ENCODE measurements around the gene CLCNKB.
A peak's percentile ranks its signal among the peaks of the same experiment; 100 is the strongest.
"Not testable (repeated sequence)": the region's sequence is repeated elsewhere in the genome, so short reads cannot be mapped to it uniquely, and the experiment has no call there.

The CLCNKB gene

DNA sequence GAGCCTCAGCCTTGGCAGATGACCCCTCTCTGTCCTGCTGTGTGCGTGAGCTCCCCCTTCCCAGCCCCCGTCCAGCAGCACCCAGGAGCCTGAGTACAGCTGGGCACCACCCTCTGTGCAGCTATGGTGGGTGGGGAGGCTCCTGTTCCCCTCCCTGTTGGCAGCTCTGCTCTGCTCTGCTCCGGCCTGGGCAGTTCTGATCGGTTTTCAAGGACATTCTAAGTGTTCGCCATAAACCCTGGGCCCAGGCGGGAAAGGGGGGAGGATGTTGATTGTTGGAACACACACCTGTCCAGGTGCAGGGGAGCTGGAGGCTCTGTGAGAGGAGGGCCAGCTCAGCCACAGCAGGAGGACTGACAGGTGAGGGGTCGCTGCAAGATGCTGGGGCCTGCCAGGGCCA lies at the start of gene CLCNKB:
Gene CLCNKB, plus strand, starts transcription at position 262 of the 400 bp plus-strand sequence. CDS start 711 bp downstream, outside the sequence.
- Histone ChIP-seq H3K27ac (no peak within 1 kb of the TSS), H3K4me3 (no peak within 1 kb of the TSS)

DNA sequence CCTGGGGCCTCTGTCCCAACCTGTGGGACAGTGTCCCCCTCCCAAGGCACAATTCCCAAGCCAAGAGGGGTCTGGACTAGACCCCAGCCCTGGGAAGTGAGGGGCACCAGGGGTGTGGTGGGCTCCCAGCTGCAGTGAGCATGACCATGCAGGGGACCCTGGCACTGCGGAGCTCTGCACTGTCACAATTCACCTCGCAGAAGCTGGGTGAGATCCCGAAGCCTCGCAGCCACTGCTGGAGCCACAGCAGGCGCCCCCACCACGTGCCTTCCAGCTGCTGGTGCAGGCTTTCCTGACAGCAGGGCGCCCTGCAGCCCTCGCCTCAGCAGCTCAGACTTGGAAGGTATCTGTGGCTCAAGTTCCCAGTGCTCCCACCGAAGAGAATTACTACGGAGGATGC lies 49.5 kb upstream of the CLCNKB start:
- Histone ChIP-seq H3K27ac (no peak overlapping the region), H3K4me3 (no peak overlapping the region)

DNA sequence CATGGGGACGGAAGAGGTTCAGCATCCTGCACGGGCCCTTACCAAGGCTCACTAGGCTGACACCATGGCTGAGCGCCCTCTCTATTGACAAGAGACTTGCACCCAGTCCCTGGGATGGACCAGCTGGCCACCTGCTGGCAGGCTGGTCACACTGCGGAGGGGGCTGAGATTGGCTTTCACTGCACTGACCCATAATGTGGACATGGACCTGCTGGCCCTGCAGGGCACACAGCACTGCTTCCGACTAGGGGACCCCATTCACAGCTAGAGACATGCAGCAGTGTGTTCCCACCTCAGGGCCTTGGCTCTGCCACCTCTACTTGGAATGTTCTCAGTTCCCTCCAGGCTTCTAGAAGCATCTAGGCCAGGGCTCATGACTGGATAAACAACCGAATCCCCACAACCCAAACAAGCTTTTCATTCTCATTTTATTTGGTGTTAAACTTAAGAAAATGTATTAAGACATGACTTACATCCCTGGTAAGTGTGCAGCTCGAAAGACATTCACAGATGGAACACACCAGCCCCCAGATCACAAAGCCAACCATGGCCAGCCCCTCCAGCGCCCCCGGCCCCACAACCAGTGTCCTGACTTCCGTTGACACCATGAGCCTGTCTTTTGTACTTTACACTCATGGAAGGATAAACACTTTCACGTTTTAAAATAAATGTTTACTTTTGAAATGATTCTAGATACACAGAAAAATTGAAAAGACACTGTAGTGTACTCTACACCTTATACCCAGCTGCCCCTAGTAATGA lies 48.8 kb upstream of the CLCNKB start:
- no peak overlapping the region for H3K4me3 ChIP-seq
- no peak overlapping the region for H3K27ac ChIP-seq

DNA sequence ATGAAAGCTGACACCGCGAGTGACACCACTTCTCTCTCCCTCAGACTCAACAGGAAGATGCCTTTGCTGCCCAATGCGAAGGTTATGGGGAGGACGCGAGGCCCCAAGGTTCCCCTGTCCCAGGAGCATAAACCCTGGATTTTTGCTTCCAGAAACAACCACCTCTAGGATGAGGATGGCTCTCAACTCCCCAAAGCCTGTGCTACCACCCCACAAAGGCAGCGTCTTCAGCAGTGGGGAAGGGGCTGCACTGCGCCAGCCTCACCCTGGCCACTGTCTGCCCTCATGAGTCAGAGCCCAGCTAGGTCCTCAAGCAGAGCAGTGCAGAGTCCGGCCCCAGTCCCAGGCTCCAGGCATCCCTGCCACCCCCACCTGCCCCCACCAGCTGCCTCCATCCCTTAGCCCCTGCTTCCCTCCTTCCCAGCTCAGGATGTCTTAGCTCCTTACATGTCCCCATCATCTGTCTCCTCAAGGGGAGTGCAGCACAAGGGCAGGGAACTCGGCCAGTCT lies 46.5 kb upstream of the CLCNKB start:
- Histone ChIP-seq H3K4me3 (no peak overlapping the region), H3K27ac (no peak overlapping the region)

DNA sequence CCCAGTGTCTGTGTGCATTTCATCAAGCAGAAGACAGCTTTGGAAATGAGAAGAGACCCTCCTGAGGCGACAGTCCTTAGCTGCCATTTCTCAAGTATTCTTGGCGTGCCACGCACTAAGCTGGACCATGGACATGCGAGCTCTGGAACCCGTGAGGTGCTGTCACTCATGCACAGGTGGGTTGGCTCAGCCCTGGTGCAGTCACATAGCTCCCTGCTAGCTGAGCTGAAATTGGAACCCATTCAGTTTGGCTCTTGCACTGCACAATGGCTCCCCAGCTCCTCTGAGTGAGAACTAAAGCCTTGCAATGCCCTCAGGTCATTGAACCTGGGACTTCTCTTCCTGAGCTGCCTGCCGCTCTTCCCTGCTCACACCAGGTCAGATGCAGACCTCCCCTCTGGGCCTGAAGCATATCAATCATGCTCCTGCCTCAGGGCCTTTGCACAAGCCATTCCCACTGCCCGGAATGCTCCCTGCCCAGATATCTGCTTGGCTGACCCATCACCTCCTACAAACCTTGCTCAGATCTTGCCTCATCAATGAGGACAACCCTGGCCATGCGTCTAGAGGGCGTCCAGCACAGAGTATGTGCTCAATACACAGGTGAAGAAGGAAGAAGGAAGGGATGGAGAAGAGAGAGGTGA lies 45.8 kb upstream of the CLCNKB start:
- Histone ChIP-seq H3K27ac (no peak overlapping the region), H3K4me3 (no peak overlapping the region)

DNA sequence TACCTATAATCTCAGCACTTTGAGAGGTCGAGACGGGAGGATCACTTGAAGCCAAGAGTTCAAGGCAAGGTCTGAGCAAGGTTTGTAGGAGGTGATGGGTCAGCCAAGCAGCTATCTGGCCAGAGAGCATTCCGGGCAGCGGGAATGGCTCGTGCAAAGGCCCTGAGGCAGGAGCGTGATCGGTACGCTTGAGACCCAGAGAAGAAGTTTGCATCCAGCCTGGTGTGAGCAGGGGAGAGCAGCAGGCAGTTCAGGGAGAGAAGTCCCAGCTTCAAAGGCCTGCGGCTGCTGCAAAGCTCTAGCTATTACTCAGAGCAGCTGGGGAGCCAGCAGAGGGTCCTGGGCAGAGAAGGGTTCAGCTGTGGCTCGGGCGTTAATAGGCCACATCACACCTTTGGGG lies 44.7 kb upstream of the CLCNKB start:
- Histone ChIP-seq H3K4me3 (no peak overlapping the region), H3K27ac (no peak overlapping the region)

DNA sequence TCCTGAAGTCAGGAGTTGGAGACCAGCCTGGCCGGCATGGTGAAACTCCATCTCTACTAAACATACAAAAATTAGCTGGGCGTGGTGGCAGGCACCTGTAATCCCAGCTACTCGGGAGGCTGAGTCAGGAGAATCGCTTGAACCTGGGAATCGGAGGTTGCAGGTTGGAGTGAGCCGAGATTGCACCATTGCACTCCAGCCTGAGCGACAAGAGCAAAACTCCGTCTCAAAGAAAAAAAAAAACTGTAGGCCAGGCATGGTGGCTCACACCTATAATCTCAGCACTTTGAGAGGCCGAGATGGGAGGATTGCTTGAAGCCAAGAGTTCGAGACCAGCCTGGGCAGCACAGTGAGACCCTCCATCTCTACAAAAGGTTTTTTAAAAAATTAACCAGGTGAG lies 42.3 kb upstream of the CLCNKB start:
- H3K27ac ChIP-seq: not testable (repeated sequence)

DNA sequence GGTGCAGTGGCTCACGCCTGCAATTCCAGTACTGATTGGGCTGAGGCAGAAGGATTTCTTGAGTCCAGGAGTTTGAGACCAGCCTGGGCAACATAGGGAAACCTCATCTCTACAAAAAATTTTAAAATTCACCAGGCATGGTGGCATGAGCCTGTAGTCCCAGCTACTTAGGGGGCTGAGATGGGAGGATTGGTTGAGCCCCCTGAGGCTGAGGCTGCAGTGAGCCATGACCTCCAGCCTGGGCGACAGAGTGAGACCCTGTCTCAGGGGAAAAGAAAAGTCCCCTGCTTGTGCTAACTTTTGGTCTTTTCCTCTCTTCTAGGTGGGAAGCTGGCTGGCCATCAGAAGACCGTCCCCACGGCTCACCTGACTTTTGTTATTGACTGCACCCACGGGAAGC lies 38.0 kb upstream of the CLCNKB start:
- no peak overlapping the region for H3K4me3 ChIP-seq

More for the DNA sequence above, 42.3 kb upstream of the CLCNKB start:
- not testable (repeated sequence) for H3K4me3 ChIP-seq

DNA sequence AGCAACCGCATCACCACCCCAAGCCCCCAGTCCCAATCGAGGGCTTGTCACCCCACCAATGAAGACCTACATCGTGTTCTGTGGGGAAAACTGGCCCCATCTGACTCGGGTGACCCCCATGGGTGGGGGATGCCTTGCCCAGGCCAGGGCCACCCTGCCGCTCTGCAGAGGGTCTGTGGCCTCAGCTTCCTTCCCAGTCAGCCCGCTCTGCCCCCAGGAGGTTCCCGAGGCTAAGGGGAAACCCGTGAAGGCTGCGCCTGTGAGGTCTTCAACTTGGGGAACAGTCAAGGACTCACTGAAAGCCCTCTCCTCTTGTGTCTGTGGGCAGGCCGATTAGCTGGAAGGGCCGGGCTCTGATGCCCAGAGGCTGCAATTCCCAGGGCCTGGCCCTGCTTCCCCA lies 37.6 kb upstream of the CLCNKB start:
- no peak overlapping the region for H3K27ac ChIP-seq
- no peak overlapping the region for H3K4me3 ChIP-seq

More for the DNA sequence above, 38.0 kb upstream of the CLCNKB start:
- no peak overlapping the region for H3K27ac ChIP-seq

DNA sequence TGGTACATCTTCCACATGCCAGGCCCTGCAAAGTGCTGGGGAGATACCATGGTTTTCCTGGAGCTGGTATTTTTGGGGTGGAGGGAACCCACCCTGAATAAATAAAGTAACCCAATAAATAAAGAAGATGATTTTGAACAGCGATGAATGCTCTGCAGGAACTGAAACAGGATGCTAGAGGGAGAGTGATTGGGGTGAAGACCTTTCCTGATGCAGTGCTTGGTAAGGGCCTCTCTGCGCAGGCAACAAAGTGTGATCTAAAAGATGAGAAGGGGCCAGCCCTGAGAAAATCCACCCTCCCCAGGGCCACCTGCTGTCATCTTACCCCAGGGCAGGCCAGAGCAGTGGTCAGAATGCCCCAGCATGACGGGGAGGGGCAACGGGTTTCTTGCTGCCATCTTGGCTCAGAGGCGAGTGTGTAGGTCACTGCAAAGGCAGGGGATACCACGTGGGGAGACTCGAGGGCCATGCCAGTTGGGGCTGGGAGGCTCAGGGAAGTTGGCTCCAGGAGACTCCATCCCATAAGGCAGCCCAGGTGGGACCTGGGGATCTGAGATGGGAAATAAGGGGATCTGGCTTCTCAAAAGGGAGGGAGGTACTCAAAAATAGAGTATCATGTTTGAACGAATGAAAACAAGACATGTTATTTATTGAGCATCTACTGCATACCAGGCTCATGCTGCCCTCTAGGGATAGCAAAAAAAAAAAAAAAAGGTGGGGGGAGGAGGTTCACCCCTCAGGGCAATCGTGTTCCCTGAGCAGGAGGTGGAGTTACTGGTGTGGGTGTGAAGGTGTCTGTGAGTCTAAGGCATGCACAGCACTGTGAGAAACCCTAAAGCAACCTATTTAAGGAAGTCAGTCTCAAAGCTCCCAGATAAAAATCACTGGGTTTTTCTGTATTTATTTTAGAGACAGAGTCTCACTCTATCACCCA lies 36.8 kb upstream of the CLCNKB start:
- no peak overlapping the region for H3K27ac ChIP-seq

DNA sequence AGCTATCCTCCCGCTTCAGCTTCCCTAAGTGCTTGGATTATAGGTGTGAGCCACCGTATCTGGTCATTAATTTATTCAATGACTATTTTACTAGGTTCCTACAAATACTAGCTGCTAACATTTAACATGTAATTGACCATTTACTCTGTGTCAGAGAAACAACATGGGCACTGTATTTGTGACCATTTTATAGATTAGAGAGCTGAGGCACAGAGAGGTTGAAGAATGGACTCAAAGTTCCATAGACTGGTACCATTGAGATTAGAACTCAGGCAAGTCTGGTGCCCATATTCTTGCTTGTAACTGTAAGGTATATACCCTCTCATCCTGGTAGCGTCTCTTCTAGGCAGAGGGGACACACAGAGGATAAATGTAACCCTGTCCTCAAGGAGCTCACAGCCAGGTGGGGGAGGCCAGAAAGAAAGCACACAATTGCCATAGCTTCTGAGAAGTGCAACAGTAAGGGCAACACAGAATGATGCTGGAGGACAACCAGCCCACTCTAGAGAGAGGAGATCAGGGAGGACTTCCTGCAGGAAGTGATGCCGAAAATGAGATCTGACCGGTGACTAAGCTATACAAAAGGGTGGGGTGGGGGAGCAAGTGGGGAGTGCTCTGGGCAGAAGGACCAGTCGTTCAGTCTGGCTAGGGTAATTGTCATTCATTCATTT lies 35.8 kb upstream of the CLCNKB start:
- Histone ChIP-seq H3K4me3 (no peak overlapping the region), H3K27ac (no peak overlapping the region)

More for the DNA sequence above, 36.8 kb upstream of the CLCNKB start:
- H3K4me3 ChIP-seq: no peak overlapping the region

DNA sequence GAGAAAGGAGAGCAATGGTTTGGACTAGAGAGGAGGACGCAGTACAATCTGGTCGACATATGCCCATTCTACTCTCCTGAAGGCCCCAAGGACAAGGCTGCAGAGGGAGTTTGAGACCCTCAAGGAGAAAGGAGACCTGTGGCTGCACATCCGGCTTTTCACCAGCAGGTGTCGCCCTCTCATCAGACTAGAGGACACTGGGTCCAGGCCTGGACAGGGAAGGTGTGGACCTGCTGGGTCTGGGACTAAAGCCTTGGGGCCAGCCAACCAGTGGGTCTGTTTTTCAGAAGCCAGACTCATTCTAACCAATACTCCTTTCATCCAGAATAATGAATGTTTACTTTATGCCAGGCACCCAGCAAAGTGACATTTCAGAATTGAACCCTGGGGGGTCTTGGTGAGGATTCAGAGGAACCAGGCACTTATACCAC lies 34.5 kb upstream of the CLCNKB start:
- Histone ChIP-seq H3K27ac (no peak overlapping the region), H3K4me3 (no peak overlapping the region)

DNA sequence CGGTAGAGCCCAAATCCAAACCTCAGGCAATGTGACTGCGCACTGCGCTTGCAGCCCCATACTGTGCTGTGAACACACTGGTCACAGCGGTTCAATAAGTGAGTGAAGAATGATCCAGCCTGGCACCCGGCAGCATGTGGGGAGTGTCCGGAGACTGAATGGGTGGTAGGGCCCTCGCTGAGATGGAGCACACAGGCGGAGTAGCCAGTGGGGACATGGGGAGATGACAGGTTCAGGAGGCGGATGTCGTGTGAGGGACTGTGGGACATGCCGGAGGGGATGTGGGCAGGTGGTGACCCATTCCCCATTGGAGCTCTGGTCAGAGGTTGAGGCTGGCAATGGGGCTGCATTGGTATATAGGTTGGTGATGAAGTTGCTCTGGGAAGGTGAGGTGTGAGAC lies 33.9 kb upstream of the CLCNKB start:
- Histone ChIP-seq H3K4me3 (no peak overlapping the region), H3K27ac (no peak overlapping the region)

DNA sequence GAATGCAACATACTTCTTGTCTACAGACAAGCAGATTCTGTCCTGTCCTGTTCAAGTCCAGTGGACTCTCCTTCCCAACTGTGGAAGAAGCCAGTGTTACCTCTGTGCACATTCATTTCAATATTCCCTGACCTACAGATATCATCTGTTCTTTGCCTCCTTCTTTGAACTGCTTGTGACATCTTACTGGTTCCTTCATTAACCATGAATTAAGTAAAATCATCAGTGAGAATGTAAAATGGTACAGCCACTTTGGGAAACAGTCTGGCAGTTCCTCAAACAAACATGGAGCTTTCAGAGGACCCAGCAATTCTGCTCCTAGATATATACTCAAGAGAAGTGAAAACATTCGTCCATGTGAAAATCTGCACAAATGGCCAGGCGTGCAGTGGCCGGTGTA lies 32.7 kb upstream of the CLCNKB start:
- H3K27ac ChIP-seq: no peak overlapping the region
- H3K4me3 ChIP-seq: no peak overlapping the region

DNA sequence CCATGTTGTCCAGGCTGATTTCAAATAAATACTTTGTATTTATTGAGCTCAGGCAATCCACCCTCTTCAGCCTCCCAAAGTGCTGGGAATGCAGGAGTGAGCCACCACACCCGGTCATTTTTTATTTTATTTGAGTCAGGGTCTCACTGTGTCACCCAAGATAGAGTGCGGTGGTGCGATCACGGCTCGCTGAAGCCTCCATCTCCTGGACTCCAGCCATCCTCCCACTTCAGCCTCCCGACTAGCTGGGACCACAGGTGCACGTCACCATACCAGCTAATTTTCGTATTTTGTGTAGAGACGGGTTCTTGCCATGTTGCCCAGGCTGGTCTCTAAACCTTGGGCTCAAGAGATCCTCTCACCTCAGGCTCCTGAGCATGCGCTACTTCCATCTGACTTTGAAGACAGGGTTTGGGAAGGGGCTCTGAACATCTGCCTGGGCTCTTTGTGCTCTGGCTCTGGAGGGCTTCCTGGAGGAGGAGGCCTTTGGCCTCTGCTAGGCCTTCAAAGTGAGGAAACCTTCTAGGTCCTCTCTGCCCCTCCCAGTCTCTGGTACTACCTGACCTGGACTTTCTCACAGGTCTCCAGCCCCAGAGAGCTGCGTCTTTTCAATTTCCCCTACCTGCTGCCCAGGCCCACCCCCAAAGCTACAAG lies 31.5 kb upstream of the CLCNKB start:
- H3K27ac ChIP-seq: peak overlapping the region in 2 of 21 experiments; percentile 19 to 79
- H3K4me3 ChIP-seq: no peak overlapping the region

DNA sequence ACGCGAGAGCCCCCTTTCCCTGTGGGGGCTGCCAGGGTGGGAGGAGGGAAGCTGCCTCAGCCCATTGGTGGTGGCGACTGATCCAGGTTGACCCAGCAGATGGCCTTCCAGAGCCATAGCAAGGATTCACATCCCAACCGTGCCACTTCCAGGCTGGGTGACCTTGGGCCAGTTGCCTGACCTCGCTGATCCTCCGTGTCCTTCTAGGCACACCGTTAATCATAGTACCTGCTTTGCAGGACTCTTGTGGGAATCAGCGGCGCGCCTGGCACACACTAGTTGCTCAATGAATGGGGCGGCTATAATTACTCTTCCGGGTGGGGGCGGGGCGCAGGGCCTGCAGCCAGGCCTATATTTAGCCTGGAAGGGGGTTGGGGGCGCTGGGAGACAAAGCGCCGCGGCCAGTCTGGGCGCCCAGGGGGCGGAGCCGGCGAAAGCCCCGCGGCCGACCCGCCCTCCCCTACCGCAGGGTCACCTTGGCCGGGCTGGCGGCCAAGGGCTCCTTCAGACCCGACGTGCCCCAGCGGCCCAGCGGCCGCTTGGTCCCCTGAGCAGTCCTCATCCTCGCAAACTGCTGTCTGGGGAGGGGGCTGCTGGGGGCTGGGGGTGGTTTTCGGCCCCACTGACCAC lies 30.9 kb upstream of the CLCNKB start:
- H3K27ac ChIP-seq: peak overlapping the region in 18 of 21 experiments; percentile 1 to 79 (median 42)
- H3K4me3 ChIP-seq: peak overlapping the region; percentile 20 to 46 (median 31)

DNA sequence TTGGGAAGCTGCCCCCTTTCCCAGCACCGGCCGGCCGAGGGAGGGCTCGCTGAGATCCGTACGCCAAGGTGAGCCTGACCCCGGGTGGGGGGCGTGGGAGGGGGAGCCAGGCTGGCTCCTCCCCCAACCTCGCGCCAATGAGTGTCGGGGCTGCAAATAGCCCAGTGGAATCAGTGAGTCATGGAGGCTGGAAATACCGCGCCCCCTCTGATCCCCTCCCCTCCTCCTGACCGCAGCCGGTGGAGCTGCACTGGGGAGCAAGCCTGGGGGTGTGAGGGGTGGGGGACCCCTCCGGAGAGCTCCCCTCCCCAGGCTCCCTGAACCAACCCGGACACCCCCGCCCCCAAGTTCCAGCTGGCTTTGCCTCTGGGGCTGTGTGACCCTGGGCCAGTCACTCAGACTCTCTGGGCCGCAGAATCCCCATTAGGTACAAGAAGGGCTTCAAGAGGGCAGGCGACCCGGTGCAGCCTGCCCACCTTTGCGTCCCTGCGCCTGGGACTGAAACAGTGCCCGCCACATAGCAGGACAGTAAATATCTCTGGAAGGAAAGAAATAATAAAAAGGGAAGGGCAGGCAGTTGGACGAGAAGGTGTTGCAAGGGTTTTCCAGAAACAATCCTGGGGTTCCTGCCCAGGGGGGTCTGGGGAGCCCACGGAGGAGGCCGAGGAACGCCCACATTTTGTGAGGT lies 30.2 kb upstream of the CLCNKB start:
- Histone ChIP-seq H3K27ac (peak overlapping the region in 18 of 21 experiments; percentile 1 to 79 (median 42)), H3K4me3 (peak overlapping the region; percentile 20 to 46 (median 31))

DNA sequence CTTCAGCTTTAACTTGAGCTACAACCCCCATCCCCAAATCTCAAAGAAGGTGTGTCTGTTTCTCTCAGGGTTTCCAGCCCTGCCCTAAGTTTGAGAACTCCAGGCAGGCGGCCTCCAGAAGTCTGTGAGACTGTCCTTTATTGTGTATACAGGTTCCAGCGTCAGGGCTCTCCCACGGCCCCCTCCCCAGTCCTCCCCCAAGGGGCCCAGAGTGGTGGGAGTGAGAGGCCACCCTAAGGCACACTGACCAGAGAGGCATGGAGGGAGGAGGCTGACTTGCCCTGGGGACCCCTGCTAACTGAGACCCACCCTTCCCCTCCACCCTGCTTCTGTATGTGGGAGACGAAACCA lies 29.7 kb upstream of the CLCNKB start:
- Histone ChIP-seq H3K27ac (peak overlapping the region in 6 of 21 experiments; percentile 14 to 79 (median 30)), H3K4me3 (no peak overlapping the region)
